Right cardiac atrium (tissue), 5 donors: Measurements from ENCODE around the gene HSD3B7. TPM values are rescaled to one million over a fixed set of nuclear protein-coding genes. Genes with fewer than 3 reads are reported as not detected.
A peak's percentile ranks its signal among the peaks of the same experiment; 100 is the strongest.

Source experiments
- ATAC-seq, 2 donors: fragments of 200-7000 bp; cut with Tn5 transposase; one replicate each; pipeline versions ENCODE4 v1.8.0 to v1.9.1; 2020; ENCODE audit warnings: moderate library complexity in 2 of 2, mild to moderate bottlenecking in 1 of 2
- DNase-seq, 3 donors: peaks; one replicate each; pipeline ENCODE4 v3.0.0-alpha.2; 2020
- H3K27ac ChIP-seq: one replicate; pipeline ENCODE4 v1.5.1; 2013; ENCODE audit warnings: mild to moderate bottlenecking, low read length, control low read depth, moderate library complexity
- H3K27me3 ChIP-seq: one replicate; pipeline ENCODE4 v1.6.1; 2013; ENCODE audit not compliant: control insufficient read depth, insufficient read depth
- H3K4me1 ChIP-seq: one replicate; pipeline ENCODE4 v1.6.1; 2013; ENCODE audit warnings: low read length; ENCODE audit not compliant: control insufficient read depth, insufficient read depth
- H3K4me3 ChIP-seq: one replicate; pipeline ENCODE4 v1.5.1; 2013; ENCODE audit warnings: low read length, control low read depth
- H3K9me3 ChIP-seq: one replicate; pipeline ENCODE4 v1.6.1; 2013; ENCODE audit warnings: low read length; ENCODE audit not compliant: control insufficient read depth
- WGBS: extraction: QIAGEN DNeasy Blood & Tissue Kit; methylation state at CpG from one replicate; pipeline ENCODE4 v1.1.7; 2013; 5-methylcytosine and 5-hydroxymethylcytosine counted together
- intact Hi-C, 4 donors: fragments of 100-400 bp; cut with DNase I; formaldehyde crosslinking; loops; one replicate each; pipeline versions ENCODE4 v1.11.0 to v1.14.0; 2022 to 2023
- polyA plus RNA-seq: library from polyadenylated mRNA; stranded (reverse); fragments of 200-250 nt; gene quantifications from one replicate; pipeline ENCODE4 v1.2.3, GENCODE V29; 2013
- total RNA-seq, 4 donors: library from RNA; stranded (reverse); fragmentation: NEBNext Ultra II Directional; extraction: Animal tissue kit (Norgen Biotek cat#: 25700); gene quantifications; one replicate each; pipeline ENCODE4 v1.2.1, GENCODE V29; 2021
- donor health status: healthy with polysubstance abuse.
- donor health status: DM: no; HTN: yes; CAD: no.
- donor health status: DM: no; HTN: no; CAD: no.
- donor health status: DM: no; HTN: yes; CAD: no; lungs with severe emphysema.
- donor health status: DM: yes; HTN: yes; CAD: no.

HSD3B7 gene
- total and polyA plus RNA-seq, 5 donors = 4.1 to 7.4 (median 6.4) TPM

GRCh38 chr16:30957456-30958174, 27.4 kb upstream of the HSD3B7 start, which contains the start of gene SETD1A:
Gene SETD1A (plus strand): TSS chr16:30957754. CDS start chr16:30958732, 978 bp downstream.
- DNase-seq (peak; percentile 98 to 99 (median 99)), ATAC-seq (peak; percentile 92 to 94)
- Histone ChIP-seq H3K27me3 (no peaks in the 10 kb centered on the region), H3K4me1 (no peaks in the 10 kb centered on the region), H3K27ac (peak within 1 kb of the TSS; percentile 99), H3K4me3 (peak within 1 kb of the TSS; percentile 94), H3K9me3 (no peaks in the 10 kb centered on the region)
- intact Hi-C loops = no loop called here
- WGBS = under 1% methylated on average over 82 of the region's 85 CpGs

GRCh38 chr16:30958175-30959079, 26.6 kb upstream of the HSD3B7 start:
- Histone ChIP-seq H3K4me1 (no peaks in the 10 kb centered on the region), H3K4me3 (peak overlapping the region; percentile 94), H3K9me3 (no peaks in the 10 kb centered on the region), H3K27me3 (no peaks in the 10 kb centered on the region), H3K27ac (peak overlapping the region; percentile 99)
- DNase-seq (peak in 1 of 3 donors; percentile 86), ATAC-seq (peak; percentile 12 to 13)
- intact Hi-C loops = no loop called here
- 11% methylated on average over 55 of the region's 55 CpGs for WGBS

GRCh38 chr16:30961384-30961783, 23.6 kb upstream of the HSD3B7 start:
- Histone ChIP-seq H3K4me1 (no peaks in the 10 kb centered on the region), H3K4me3 (no peak overlapping the region), H3K27me3 (no peaks in the 10 kb centered on the region), H3K27ac (no peak overlapping the region), H3K9me3 (no peaks in the 10 kb centered on the region)
- 91% methylated on average over 11 of the region's 11 CpGs for WGBS
- intact Hi-C loops = no loop called here
- ATAC-seq (no peak), DNase-seq (peak in 1 of 3 donors; percentile 57)

GRCh38 chr16:30963925-30964511, 21.0 kb upstream of the HSD3B7 start:
- H3K4me1 ChIP-seq = no peaks in the 10 kb centered on the region

GRCh38 chr16:30964574-30965226, 20.3 kb upstream of the HSD3B7 start:
- Histone ChIP-seq H3K27ac (no peak overlapping the region), H3K9me3 (no peaks in the 10 kb centered on the region), H3K27me3 (no peaks in the 10 kb centered on the region), H3K4me3 (no peak overlapping the region), H3K4me1 (no peaks in the 10 kb centered on the region)
- intact Hi-C loops = no loop called here
- ATAC-seq = no peak
- 88% methylated on average over 33 of the region's 33 CpGs for WGBS
- peak in 1 of 3 donors; percentile 42 for DNase-seq

More at GRCh38 chr16:30963925-30964511, 21.0 kb upstream of the HSD3B7 start:
- no peak overlapping the region for H3K27ac ChIP-seq
- DNase-seq = peak in 1 of 3 donors; percentile 60
- intact Hi-C loops = no loop called here
- no peak overlapping the region for H3K4me3 ChIP-seq
- no peaks in the 10 kb centered on the region for H3K27me3 ChIP-seq
- H3K9me3 ChIP-seq = no peaks in the 10 kb centered on the region
- no peak for ATAC-seq
- WGBS = 93% methylated on average over 18 of the region's 18 CpGs

- no peaks in the 10 kb centered on the region for H3K4me1 ChIP-seq
- intact Hi-C loops = no loop called here
- no peak overlapping the region for H3K27ac ChIP-seq
- no peaks in the 10 kb centered on the region for H3K9me3 ChIP-seq
- WGBS = 86% methylated on average over 15 of the region's 15 CpGs
- ATAC-seq (no peak), DNase-seq (peak in 1 of 3 donors; percentile 25)
- no peak overlapping the region for H3K4me3 ChIP-seq
- no peaks in the 10 kb centered on the region for H3K27me3 ChIP-seq
Observed at GRCh38 chr16:30965436-30965835, 19.6 kb upstream of the HSD3B7 start.

GRCh38 chr16:30966033-30966619, 18.9 kb upstream of the HSD3B7 start:
- intact Hi-C loops = no loop called here
- Histone ChIP-seq H3K27ac (no peak overlapping the region), H3K9me3 (no peaks in the 10 kb centered on the region), H3K27me3 (no peaks in the 10 kb centered on the region), H3K4me1 (no peaks in the 10 kb centered on the region), H3K4me3 (no peak overlapping the region)
- 92% methylated on average over 19 of the region's 19 CpGs for WGBS
- DNase-seq = peak in 1 of 3 donors; percentile 35
- peak in 1 of 2 donors; percentile 17 for ATAC-seq

GRCh38 chr16:30967795-30968194, 17.2 kb upstream of the HSD3B7 start:
- WGBS = 83% methylated on average over 4 of the region's 4 CpGs
- no peak overlapping the region for H3K4me3 ChIP-seq
- no peaks in the 10 kb centered on the region for H3K27me3 ChIP-seq
- no peaks in the 10 kb centered on the region for H3K9me3 ChIP-seq
- ATAC-seq (no peak), DNase-seq (peak in 1 of 3 donors; percentile 13)
- no peak overlapping the region for H3K27ac ChIP-seq
- intact Hi-C loops = no loop called here
- H3K4me1 ChIP-seq = no peaks in the 10 kb centered on the region

- Histone ChIP-seq H3K4me1 (no peaks in the 10 kb centered on the region), H3K4me3 (no peak overlapping the region), H3K27ac (no peak overlapping the region), H3K9me3 (no peaks in the 10 kb centered on the region), H3K27me3 (no peaks in the 10 kb centered on the region)
- no peak for ATAC-seq
- peak in 1 of 3 donors; percentile 26 for DNase-seq
- intact Hi-C loops = no loop called here
- WGBS = 96% methylated on average over 19 of the region's 19 CpGs
Observed at GRCh38 chr16:30969246-30969842, 15.7 kb upstream of the HSD3B7 start.

- Histone ChIP-seq H3K9me3 (no peaks in the 10 kb centered on the region), H3K27me3 (no peaks in the 10 kb centered on the region), H3K4me1 (no peaks in the 10 kb centered on the region), H3K4me3 (no peak overlapping the region), H3K27ac (no peak overlapping the region)
- intact Hi-C loops = no loop called here
- WGBS = 92% methylated on average over 14 of the region's 14 CpGs
- no peak for ATAC-seq
- DNase-seq = no peak
Observed at GRCh38 chr16:30971298-30971697, 13.7 kb upstream of the HSD3B7 start.
